GM20431 (cell line): Measurements from ENCODE around the gene CELF6.

Source experiments
- in situ Hi-C: fragments of 300-500 bp; cut with MseI, MboI; formaldehyde crosslinking; loops from one replicate; pipeline ENCODE4 v1.15.0; 2020; ENCODE audit warnings: low sequenced_read_pairs; ENCODE audit not compliant: unreplicated experiment

CELF6 gene

DNA sequence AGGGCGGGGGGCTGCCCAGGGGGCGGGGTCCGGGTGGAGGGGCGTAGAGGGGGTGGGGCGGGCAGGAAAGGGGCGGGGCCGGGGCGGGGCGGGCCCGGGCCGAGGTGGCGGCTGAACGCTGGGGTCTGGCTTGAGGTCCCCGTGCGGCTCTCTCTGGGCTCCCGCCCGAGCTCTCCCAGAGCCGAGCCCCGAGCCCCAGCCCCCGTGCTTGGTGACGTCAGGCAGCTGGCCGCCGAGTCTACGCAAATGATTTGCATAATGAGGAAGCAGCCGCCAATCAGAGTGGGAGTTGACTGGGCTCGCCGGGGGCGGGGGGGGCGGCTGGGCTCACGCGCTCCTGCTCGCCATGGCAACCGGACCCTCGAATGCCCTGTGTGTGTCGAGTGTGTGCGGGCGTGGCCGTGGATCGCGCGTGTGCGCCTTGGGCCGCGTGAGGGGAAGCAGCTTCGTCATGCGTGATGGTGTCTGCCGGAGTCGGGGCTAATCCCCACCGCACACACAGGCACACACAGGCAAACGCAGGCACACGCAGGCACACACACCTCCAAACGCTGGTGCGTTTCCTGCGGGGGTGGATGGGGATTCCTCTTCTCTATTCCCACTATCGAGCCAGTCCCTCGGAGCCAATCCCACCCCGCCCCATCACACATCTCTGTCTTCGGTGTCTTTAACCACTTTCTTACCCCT is at the start of gene CELF6:
CELF6 (minus strand) TSS at position 173 of the 687 bp plus-strand sequence. CDS start 283 bp downstream, outside the sequence.
- in situ Hi-C loops = no loop called here

DNA sequence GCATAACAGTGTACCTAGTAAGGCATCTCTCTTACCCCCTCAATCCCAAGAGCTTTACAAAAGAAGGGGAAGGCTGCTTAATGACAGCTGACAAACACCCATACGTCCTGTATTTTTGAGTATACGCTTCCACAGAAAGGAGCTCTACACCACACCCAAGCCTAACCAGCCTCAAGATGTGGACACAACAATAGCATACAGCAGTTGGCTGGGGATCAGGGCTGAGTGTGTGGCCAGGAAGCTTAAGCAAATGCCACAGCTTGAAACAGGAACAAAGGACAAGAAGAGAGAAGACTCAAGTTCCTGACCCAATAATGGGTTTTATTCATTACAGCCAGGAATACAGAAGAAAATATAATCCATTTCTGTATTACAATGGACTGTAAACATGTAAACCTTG is 48.9 kb upstream of the CELF6 start:
- in situ Hi-C loops = no loop called here

DNA sequence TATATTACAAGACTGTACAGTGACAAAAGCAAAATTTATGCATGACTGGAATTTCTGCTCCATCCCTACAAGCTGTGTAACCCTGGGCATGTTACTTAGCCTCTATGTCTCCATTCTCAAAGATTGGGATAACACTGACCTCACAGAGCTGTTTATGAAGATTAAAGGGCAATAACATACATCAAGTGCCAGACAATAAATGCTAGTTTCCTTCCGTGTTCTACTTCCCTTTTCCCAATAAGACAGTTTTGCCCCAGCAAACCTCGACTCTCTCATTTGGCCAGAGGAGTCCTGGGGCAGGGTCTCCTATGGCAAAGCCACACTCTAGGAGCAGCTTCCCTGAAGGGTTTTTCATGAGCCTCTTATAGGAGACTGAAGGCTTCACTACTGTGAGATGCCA is 48.4 kb upstream of the CELF6 start:
- in situ Hi-C loops = no loop called here

DNA sequence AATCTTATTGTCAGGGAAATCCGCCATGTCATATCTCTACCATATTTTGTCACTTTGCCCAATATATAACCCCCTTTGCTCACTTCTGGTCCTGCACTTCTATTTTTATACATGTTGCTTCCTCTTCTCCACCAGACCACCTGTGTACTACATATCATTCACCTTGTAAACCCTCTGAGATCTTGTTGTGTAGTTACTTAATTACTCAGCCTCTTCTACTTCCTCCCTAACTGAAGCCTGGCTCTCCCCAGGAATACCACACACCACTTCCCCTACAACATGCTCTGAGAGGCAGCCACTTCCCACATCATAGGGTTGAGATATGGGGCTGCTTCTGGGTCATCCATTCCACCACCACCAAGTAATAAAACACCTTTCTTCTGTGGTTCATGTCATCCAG is 45.9 kb upstream of the CELF6 start:
- in situ Hi-C loops = no loop called here

DNA sequence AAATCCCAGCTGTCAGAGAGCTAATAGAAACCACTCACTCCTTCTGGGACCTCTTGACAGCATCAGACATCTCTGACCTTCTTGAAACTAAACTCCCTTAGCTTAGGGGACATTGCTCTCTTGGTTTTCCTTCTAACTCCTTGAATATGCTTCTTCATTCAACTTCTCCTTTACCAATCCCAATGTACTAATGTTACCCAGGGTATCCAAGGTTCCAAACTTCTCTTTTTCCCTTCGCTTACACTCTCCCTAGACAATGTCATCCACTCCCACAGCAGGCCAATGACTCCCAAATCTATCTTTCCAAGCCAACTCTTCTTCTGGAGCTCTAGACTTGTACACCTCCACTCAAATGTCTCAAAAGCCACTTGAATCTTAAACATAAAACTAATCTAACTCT is 41.2 kb upstream of the CELF6 start:
- in situ Hi-C loops = no loop called here

DNA sequence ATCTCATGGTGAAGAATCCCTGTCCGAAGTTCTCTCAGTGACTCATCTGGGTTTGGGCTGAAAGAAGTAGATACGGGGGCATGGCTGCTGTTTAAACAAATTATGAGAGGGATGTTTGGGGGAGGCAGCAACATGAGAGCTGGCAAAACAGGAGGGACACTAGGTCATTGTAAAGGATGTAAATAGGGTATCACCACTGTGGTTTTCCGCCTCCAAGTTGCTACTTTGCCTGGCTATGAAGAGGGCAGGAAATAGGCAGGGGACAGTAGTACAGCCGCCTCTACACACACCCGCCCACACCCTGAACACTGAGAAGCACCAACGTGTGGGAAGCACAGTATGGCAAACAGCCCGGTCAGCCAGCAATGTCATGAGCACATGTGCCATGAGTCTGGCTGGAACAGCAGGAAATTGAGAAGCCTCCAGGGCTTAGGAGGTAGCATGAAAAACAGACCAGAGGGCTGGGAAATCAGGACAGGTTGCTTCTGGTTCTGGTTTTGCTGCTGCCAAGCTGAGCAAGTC is 38.8 kb upstream of the CELF6 start:
- in situ Hi-C loops = no loop called here

DNA sequence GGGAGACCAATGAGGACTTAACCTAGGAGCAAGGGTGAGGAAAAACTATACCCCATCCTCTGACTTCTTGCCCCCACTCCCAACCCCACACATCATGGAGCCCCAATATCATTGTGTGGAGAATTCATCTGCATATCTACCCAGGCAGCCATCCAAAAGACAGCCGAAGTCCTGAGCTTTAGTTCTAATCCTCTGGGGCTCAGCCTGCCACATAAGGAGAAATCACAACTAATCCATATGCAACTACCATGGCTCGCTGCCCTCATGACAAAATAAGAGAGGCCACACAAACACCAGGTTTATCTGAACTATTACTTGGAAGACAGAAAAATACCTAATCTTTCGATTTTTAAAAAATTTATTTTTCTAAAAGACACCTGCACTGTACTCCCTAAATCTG is 38.2 kb upstream of the CELF6 start:
- in situ Hi-C loops = no loop called here

DNA sequence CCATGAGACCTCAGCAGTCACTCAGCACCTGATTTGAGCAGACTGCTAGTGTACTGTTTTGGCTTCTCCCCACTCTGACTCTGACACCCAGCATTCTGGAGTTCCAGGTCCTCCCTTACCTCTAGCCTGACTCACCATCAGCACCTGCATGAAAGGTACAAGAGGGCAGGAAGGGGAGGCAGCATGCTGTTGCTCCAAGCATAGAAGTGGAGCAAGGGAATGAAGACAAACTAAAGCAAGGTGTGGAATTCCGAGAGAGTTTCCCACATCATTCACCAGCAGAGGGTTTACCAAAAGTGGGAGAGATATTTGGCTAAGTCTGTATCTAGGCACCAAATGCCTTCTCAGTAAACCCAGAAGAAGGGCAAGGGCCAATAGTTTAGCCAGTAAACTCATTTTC is 34.5 kb upstream of the CELF6 start:
- in situ Hi-C loops = no loop called here

DNA sequence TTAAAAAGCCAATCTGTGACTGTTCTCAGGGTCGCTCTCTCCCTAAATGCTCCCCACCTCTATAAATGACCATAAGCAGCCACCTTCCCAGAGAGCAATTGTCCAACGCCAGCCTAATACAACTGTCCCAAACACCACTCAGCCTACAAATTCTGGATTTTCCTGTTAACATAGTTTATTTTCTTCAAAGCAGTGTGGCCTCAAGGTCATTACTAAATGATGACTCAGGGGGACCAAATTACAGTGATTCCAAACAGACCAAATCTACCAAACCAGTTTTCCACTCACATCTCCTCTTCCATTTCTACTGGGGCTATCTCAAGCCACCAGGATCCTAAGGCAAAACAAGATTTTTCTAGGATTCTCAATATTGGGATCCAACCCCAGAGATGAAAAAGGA is 33.3 kb upstream of the CELF6 start:
- in situ Hi-C loops = no loop called here

DNA sequence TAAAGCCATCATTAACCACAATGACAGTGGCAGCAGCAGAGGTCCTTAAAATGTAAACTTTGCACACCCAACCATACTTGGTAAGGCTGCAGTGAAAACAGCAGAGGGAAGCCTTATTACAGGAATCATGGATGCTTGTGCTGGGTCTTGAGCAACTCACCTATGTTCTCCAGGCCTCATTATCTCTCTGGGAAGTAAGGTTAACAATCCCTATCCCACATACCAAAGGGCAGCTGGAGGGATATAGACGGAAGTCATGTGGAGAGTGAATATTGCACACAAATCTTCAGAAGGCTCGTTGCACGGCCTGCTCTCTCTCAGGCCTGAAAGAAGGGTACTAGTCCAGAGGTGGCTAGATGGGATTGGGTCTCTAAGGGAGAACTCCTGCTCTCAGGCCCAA is 25.8 kb upstream of the CELF6 start:
- in situ Hi-C loops = no loop called here

DNA sequence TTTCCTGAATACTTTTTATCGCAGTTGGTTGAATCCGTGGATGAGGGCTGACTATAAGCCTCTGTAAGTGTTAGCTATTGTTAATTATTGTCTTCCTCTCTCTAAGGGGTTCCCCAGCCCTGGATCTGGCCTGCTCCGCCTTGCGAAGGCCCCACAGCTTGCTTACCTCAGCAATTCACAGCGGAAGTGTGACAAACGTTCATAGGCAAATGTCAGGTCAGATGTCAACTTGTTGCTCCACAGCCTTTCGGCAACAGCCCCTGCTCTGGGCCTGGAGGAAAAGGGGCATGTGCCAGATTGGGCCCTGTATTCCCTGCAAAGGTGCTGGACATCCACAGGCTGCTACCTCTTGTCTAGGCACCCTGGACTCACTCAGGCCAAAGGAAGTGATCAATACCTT is 25.3 kb upstream of the CELF6 start:
- in situ Hi-C loops = no loop called here

DNA sequence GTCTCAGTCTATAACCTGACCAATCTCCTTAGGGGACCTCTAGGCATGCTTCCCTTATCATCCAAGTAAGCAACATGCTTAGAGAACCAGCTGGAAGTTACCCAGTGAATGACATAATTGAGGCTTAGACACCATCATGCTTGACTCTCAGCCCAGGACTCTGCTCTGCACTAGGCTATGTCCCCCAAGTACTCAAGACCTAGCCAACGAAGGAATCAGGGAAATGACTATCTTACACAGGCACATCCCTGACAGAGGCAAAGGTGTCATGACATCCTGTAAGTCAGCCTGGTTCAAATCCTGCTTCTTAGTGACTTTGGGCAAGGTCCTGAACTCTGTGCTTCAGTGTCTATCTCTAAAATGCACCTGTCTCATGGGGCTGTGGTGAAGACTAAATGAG is 24.6 kb upstream of the CELF6 start:
- in situ Hi-C loops = no loop called here

DNA sequence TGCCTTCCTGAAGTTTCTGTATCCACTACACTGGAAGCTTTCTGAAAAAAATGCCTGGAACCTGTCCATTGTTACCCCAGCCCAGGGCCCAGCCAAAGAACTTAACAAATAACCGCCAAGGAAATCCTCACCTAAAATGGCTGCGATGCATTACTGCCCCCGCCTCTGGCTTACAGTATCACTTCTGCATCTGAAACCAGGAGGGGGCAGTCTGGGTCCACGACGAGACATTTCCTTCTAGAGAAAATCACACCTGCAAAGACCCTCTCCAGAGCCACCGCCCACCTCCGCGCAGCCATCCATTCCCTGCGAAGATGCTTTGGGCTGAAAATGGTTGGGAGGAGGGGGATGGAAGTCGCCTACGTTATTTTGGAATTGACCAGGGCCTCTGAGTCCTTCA is 22.4 kb upstream of the CELF6 start:
- in situ Hi-C loops = no loop called here

DNA sequence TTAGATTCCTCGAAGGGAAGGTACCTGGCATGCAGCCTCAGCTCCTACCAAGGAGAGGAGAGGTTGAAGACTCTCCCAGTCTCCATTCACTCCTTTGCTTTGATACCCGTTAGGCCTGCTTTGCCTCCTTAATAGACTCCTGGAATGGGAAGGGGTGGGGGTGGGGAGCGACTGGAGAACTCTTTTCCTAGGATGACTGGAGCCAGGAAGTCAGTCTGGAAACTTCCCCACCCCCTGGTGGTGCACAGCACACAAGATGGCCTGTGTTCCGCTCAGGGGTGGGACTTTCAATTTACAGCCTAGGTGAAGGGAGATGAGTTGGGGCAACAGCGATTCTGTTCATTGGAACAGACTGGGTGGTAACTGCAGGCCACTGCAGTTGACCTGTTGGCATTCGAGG is 21.4 kb upstream of the CELF6 start:
- in situ Hi-C loops = no loop called here

DNA sequence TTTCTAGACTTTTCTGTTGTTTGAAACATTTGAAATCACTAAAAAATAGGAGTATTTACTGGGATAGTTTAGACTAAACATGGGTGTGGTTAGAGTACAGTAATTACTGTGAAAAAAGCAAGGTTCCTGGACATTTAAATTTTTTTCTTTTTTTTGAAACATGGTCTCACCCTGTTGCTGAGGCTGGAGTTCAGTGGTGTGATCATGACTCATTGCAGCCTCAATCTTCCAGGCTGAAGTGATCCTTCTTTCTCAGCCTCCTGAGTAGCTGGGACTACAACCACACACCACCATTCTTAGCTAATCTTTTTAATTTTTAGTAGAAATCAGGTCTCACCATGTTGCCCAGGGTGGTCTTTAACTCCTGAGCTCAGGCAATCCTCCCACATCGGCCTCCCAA is 20.4 kb upstream of the CELF6 start:
- in situ Hi-C loops = no loop called here

DNA sequence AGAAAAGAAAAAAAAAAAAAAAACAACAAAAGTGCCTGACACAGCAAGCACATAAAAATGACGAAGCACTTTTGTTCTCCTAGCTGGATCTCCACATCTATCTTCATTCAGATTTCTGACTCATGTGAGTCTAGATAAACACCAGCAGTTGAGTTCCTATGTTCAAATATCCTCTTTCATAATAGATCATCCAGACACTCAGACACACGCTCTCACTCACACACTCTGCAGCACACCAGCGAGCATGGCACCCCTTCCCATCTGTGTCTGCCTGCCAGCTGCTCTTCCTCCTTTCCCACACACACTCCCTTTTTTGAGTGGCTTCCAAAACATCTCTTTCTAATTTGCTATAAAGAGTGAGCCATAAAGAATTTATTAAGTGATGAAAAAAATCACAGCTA is 19.8 kb upstream of the CELF6 start:
- in situ Hi-C loops = no loop called here

DNA sequence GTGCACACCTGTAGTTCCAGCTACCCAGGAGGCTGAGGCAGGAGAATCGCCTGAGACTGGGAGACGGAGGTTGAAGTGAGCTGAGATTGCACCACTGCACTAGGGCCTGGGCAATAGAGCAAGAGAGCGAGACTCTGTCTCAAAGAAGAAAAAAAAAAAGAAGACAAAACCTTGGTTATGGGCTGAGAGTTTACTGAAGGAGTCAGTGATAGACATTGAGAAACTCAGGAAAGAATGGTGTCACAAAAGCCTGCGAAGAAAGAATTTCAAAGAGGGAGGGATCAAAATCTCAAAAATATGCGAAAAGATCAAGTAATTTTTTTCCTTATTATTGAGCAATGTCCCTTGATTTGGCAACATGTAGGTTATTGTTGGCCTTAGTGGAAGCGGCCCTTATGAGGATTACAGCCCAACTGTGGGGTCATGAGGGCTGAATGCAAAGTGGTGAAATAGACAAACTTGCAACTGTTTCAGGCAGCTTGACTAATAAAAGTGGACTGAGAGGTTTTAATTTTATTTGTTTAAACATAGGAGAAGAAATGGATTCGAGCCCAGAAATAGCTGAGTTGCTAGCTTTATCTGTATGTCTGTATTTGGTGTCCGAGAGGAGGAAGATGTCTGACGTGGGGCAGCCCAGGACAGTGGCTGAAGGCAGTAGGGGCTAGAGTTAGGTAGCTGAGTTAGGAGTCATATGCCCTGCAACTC is 18.8 kb upstream of the CELF6 start:
- in situ Hi-C loops = no loop called here

DNA sequence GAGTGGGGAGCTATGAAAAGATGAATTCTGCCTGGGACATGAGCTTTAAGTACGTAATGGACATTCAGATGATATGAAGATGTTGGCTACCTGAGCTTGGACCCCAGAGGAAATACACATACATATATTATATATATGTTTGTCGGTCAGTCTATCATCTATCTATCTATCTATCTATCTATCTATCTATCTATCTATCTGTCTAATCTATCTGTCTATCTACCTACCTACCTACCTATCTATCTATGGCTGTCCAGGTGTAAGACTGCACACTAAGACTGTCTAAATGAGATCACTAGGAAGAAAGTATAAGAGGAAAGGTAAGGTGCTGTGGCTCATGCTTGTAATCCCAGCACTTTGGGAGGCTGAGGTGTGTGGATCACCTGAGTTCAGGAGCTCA is 18.2 kb upstream of the CELF6 start:
- in situ Hi-C loops = no loop called here

DNA sequence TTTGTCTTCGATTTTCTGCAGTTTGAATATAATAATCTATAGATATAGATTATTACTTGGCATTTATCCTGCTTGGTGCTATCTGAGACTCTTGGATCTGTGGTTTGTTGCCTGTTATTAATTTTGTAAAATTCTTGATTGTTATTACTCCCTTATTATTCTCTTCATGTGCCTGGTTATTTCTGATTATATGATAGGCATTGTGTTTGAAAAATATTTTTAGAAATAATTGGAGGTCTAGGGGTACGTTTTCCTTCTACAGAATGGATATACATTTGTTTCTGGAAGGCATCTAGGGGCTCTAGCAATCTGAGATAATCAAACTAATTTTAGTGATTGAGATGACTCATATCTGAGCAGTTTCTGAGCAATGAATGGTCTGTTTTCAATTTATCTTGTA is 14.9 kb upstream of the CELF6 start:
- in situ Hi-C loops = no loop called here

DNA sequence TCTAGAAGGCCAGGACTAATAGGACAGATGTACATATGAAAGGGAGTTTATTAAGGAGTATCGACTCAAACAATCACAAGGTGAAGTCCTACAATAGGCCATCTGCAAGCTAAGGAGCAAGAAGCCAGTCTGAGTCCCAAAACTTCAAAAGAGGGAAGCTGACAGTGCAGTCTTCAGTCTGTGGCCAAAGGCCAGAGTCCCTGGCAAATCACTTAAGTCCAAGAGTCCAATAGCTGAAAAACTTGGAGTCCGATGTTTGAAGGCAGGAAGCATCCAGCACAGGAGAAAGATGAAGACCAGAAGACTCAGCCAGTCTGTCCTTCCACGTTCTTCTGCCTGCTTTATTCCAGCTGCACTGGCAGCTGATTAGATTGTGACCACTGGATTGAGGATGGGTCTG is 11.1 kb upstream of the CELF6 start:
- in situ Hi-C loops = no loop called here

DNA sequence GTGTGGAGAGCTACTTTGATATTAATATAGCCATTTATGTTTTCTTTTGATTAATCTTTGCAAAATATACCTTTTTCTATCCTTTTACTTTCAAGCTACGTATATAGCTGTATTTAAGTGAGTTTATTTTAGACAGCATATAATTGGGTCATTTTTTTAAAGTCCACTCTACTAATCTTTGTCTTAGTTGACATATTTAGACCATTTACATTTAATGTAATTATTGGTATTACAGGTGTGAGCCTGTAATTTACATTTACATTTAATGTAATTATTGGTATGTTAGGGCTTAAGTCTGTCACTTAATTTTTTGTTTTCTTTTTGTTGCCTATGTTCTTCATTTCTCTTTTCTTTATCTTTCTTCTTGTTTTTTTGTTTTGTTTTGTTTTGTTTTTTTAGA is 3.8 kb upstream of the CELF6 start:
- in situ Hi-C loops = no loop called here
